Gastroesophageal sphincter (tissue), 4 donors: Measurements from ENCODE around the gene SYT7. TPM values are rescaled to one million over a fixed set of nuclear protein-coding genes. Genes with fewer than 3 reads are reported as not detected.

Source experiments
- ATAC-seq: fragments of 150-250 bp; one replicate; pipeline ENCODE4 v1.9.1; 2016; ENCODE audit warnings: mild to moderate bottlenecking, moderate library complexity
- H3K27ac ChIP-seq, 4 donors: fragments of 200-600 bp; sonication (generic) in 3 of 4; 1 replicate in 3 of 4; 2 replicates in 1 of 4; pipeline ENCODE4 v1.5.1; 2016 to 2019
- H3K27me3 ChIP-seq: fragments of 200-600 bp; sonication (generic); one replicate; pipeline ENCODE4 v1.5.1; 2019
- H3K36me3 ChIP-seq, 2 donors: fragments of 200-600 bp; sonication (generic); one replicate each; pipeline ENCODE4 v1.5.1; 2019; ENCODE audit warnings: control low read depth in 1 of 2
- H3K4me1 ChIP-seq, 3 donors: fragments of 200-600 bp; sonication (generic); 1 replicate in 2 of 3; 2 replicates in 1 of 3; pipeline ENCODE4 v1.5.1; 2016 to 2019; ENCODE audit warnings: control low read depth in 2 of 3
- H3K4me3 ChIP-seq, 2 donors: fragments of 200-600 bp; sonication (generic); one replicate each; pipeline ENCODE4 v1.5.1; 2019; ENCODE audit warnings: mild to moderate bottlenecking in 1 of 2, moderate library complexity in 1 of 2
- H3K9me3 ChIP-seq, 3 donors: fragments of 200-600 bp; sonication (generic); one replicate each; pipeline ENCODE4 v1.5.1; 2017 to 2019; ENCODE audit warnings: control low read depth in 2 of 3
- EP300 ChIP-seq: sonication (generic); formaldehyde crosslinking; IDR thresholded peaks from one replicate; pipeline ENCODE4 v1.6.1; 2017; ENCODE audit warnings: antibody characterized with exemption, mild to moderate bottlenecking
- POLR2A ChIP-seq, 2 donors: fragments of 450-650 bp; IDR thresholded peaks; one replicate each; pipeline ENCODE4 v1.6.1; 2017; ENCODE audit warnings: antibody characterized with exemption in 2 of 2, mild to moderate bottlenecking in 2 of 2, moderate library complexity in 1 of 2
- POLR2AphosphoS5 ChIP-seq: sonication (generic); formaldehyde crosslinking; IDR thresholded peaks from one replicate; pipeline ENCODE4 v1.6.1; 2017; ENCODE audit warnings: antibody characterized with exemption
- WGBS, 2 donors: methylation state at CpG; one replicate each; pipeline ENCODE4 v1.1.5; 2018; ENCODE audit warnings: low coverage in 1 of 2; 5-methylcytosine and 5-hydroxymethylcytosine counted together
- total RNA-seq, 4 donors: library from RNA; depleted of rRNA; stranded (reverse); fragments of >200 nt; gene quantifications; one replicate each; pipeline ENCODE4 v1.1.0, GENCODE V29; 2016
- TF ChIP-seq, protein P1 (sequence below), 4 experiments: fragments of 200-600 bp in 2 of 4; fragments of 450-650 bp in 2 of 4; sonication (generic) in 1 of 4; IDR thresholded peaks; one replicate each; pipeline ENCODE4 v1.5.1; 2017 to 2019; ENCODE audit warnings: antibody characterized with exemption in 4 of 4, mild to moderate bottlenecking in 2 of 4, moderate library complexity in 2 of 4

SYT7 gene
- total RNA-seq, 4 donors from 2014 or later, result 1.8 to 3.7 (median 3.1) TPM

DNA sequence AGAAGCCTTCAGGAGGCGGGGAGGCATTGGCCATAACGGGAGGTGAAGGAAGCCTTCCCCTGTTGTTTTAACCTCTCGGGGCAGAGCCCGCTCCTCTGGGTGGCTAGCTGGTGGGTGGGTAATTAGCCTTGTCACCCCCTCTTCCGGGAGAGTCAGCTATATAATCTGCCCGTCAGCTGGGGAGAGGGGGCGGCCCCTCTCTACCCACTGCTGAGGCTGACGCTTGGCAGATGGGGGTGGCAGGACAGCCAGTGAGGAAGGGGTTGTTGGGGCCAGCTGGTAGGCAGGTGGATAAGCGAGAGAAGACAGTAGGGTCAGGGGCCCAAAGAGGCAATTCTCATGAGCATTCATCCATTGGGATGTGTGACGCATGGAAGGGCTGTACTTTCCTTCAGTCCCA lies 33.0 kb upstream of the SYT7 start:
- no peak for TF ChIP-seq POLR2AphosphoS5
- no peak for TF ChIP-seq POLR2A (IDR thresholded peaks at IDR 0.05)
- no peak for TF ChIP-seq EP300
- TF ChIP-seq, protein P1, sequence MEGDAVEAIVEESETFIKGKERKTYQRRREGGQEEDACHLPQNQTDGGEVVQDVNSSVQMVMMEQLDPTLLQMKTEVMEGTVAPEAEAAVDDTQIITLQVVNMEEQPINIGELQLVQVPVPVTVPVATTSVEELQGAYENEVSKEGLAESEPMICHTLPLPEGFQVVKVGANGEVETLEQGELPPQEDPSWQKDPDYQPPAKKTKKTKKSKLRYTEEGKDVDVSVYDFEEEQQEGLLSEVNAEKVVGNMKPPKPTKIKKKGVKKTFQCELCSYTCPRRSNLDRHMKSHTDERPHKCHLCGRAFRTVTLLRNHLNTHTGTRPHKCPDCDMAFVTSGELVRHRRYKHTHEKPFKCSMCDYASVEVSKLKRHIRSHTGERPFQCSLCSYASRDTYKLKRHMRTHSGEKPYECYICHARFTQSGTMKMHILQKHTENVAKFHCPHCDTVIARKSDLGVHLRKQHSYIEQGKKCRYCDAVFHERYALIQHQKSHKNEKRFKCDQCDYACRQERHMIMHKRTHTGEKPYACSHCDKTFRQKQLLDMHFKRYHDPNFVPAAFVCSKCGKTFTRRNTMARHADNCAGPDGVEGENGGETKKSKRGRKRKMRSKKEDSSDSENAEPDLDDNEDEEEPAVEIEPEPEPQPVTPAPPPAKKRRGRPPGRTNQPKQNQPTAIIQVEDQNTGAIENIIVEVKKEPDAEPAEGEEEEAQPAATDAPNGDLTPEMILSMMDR (IDR thresholded peaks at IDR 0.05), result no peak
- H3K27me3 ChIP-seq, result peaks cover 61% of the 10 kb centered on the region
- H3K4me3 ChIP-seq, result no peak overlapping the region
- 71% methylated on average over 2 of the region's 10 CpGs; no CpG with 5 or more reads in 1 of the 2 donors for WGBS, 2 donors
- H3K4me1 ChIP-seq, result no peaks in the 10 kb centered on the region
- no peak overlapping the region for H3K27ac ChIP-seq
- no peaks in the 10 kb centered on the region for H3K36me3 ChIP-seq
- H3K9me3 ChIP-seq, result no peaks in the 10 kb centered on the region
- no peak for ATAC-seq

DNA sequence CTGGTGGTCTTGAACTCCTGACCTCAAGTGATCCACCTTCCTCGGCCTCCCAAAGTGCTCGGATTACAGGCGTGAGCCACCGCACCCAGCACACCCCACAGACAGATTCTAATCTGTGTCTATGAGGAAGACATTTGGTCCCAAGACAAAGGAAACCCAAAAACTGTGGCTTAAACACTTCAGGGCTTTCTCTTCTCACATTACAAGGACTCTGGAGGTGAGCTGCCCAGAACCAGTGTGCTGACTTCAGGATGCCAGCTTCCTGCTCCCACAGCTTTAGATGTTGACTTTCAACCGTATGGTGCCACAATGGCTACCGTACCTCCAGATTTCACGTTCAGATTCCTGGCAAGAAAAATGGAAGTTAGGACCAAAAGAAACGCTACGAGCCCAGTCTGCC lies 32.2 kb upstream of the SYT7 start:
- Histone ChIP-seq H3K4me3 (no peak overlapping the region), H3K36me3 (no peaks in the 10 kb centered on the region), H3K9me3 (no peaks in the 10 kb centered on the region), H3K27me3 (peaks cover 61% of the 10 kb centered on the region), H3K27ac (no peak overlapping the region), H3K4me1 (no peaks in the 10 kb centered on the region)
- TF ChIP-seq EP300 (no peak), POLR2A (IDR thresholded peaks at IDR 0.05) (no peak), POLR2AphosphoS5 (no peak)
- TF ChIP-seq, protein P1 (IDR thresholded peaks at IDR 0.05), result no peak
- 53 to 72% methylated on average over 4 to 7 of the region's 9 CpGs for WGBS, 2 donors
- ATAC-seq, result no peak

DNA sequence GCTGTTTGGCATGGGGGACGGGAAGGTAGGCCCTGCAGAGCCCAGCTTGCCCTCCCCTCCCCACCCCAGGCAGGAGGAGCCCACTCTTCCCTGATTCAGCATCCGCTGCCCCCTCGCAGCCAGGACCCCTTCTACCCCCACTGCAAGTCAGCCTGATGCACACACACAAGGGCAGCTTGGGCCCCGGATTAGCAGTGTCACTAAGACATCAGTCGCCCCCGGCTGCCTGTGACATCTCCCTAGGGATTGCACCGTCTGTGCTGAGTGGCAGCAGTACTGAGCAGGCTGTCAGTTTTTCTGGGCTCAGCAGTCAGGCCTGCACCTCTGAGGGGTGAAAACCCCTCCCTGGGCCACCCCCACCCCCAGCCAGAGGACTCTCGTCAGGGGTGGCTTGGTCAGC lies 30.4 kb upstream of the SYT7 start:
- Histone ChIP-seq H3K4me1 (no peaks in the 10 kb centered on the region), H3K4me3 (no peak overlapping the region), H3K27ac (no peak overlapping the region), H3K27me3 (peaks cover 68% of the 10 kb centered on the region), H3K36me3 (no peaks in the 10 kb centered on the region), H3K9me3 (no peaks in the 10 kb centered on the region)
- TF ChIP-seq POLR2AphosphoS5, result no peak
- TF ChIP-seq EP300, result no peak
- TF ChIP-seq POLR2A (IDR thresholded peaks at IDR 0.05), result no peak
- TF ChIP-seq, protein P1 (IDR thresholded peaks at IDR 0.05), result no peak
- WGBS, 2 donors, result 68% methylated on average over 4 of the region's 8 CpGs; no CpG with 5 or more reads in 1 of the 2 donors
- no peak for ATAC-seq

DNA sequence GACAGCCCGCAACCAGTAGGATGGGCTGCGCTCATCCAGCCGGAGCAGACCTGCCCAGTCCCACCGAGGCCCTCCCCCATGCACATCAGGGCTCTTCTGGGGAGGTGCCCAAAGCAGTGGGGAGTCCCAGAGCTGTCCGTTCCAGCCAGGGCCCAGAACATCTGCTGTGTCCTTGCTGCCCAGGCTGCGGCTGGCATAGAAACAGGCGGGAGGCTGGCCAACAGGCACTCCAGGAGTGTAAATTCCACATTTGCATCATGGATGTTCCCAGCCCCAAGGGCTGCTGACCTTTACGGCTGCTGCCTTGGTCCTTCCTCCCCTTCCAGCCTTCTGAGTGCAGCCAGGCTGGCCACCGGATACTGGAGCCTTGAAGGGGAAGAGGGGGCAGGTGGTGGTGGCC lies 30.0 kb upstream of the SYT7 start:
- Histone ChIP-seq H3K4me1 (no peaks in the 10 kb centered on the region), H3K4me3 (no peak overlapping the region), H3K36me3 (no peaks in the 10 kb centered on the region), H3K27ac (no peak overlapping the region), H3K9me3 (no peaks in the 10 kb centered on the region), H3K27me3 (peaks cover 70% of the 10 kb centered on the region)
- no CpG with 5 or more reads among the region's 9 CpGs for WGBS, 2 donors
- TF ChIP-seq, protein P1 (IDR thresholded peaks at IDR 0.05), result no peak
- no peak for TF ChIP-seq POLR2AphosphoS5
- TF ChIP-seq EP300, result no peak
- no peak for TF ChIP-seq POLR2A (IDR thresholded peaks at IDR 0.05)
- no peak for ATAC-seq

DNA sequence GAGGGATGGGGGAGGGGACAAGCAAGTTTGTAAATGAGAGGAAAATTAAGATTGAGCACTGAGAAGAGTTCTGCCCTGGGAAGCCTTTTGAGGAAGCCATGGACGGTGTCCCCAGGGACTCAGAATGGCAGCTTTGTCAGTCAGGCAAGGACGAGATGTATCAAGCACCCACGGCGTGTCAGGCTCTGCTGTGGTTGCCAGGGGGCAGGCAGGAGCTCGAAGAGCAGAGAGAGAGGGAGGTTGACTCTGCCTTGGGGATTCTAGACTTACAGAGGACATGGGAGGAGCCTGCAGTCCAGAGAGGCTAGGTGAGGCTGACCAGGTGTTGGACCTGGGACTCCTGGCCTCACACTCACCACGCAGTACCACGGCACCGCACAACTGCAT lies 29.1 kb upstream of the SYT7 start:
- ATAC-seq, result no peak
- H3K9me3 ChIP-seq, result no peaks in the 10 kb centered on the region
- TF ChIP-seq POLR2AphosphoS5 (no peak), EP300 (no peak), POLR2A (IDR thresholded peaks at IDR 0.05) (no peak)
- TF ChIP-seq, protein P1 (IDR thresholded peaks at IDR 0.05), result no peak
- no peak overlapping the region for H3K27ac ChIP-seq
- no peaks in the 10 kb centered on the region for H3K4me1 ChIP-seq
- 0 to 24% methylated on average over 1 to 6 of the region's 8 CpGs for WGBS, 2 donors
- no peak overlapping the region for H3K4me3 ChIP-seq
- H3K27me3 ChIP-seq, result peaks cover 77% of the 10 kb centered on the region
- no peaks in the 10 kb centered on the region for H3K36me3 ChIP-seq
